GM21447 (cell line): ENCODE measurements around the gene FMN2.

ENCODE experiments used
- ATAC-seq: cut with Tn5 transposase; IDR thresholded peaks from one replicate; pipeline ENCODE4 v1.9.1; 2021; ENCODE audit not compliant: unreplicated experiment

Gene FMN2

GRCh38 chr1:240515505-240515904 is 423.8 kb downstream of the FMN2 start:
- ATAC-seq: no peak

DNA sequence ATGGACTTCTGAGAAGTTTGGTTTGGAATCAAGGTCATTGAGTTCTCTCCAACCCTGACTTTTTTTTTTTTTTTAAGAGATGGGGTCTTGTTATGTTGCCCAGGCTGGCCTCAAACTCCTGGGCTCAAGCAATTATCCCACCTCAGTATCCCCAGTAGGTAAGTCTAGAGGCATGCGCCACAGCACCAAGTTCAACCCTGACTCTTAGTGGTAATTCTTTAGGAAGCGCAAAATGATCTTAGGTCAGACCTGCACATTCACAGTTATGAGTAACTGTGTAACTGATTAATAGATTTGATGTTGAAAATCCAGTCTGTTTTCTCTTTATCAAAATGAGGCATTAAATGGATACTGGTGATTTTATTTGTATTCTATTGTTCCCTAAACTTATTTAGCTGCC is 424.4 kb downstream of the FMN2 start:
- no peak for ATAC-seq

GRCh38 chr1:240517891-240518290 is 426.2 kb downstream of the FMN2 start:
- ATAC-seq: no peak

DNA sequence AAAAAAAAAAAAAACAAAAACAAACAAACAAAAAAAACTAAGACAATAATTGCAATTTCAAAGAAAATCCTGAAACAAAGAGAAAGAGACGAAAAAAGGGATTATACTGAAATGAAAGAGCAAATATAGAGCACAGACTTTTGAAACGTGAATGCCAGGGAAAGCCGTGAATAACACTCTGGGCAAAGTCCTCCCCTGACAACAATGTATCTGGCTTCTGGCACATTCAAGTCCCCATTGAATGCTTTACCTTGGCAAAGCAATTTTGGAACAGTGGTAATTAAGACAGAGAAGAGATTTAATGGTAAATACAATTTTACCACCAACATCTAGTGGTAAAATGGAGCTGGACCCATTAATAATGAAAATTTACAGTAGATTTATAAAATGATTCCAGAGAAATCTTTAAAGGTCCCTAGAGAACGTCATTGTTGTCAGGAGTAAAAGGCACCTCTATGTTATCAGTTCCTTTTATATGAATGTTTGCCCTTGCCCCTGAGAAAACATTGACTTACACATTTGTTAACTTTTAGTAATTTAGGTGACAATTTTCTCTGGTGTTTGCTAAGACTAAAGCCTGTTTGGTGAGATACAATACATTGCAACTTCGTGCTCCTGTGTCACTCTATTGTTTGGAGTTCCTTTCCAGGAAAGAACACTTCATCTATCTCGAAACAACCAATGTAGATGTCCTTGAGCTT is 430.6 kb downstream of the FMN2 start:
- ATAC-seq: no peak

GRCh38 chr1:240524356-240525069 is 432.8 kb downstream of the FMN2 start:
- no peak for ATAC-seq
